Neural cell (in vitro differentiated cells): ENCODE results near the gene ZNF30. TPM values are rescaled to one million over a fixed set of nuclear protein-coding genes. Genes with fewer than 3 reads are reported as not detected.

Source experiments
- H2AFZ ChIP-seq: fragments of 200-600, 300-800 bp; sonication (generic), shearing (Covaris generic); 2 replicates; pipeline ENCODE4 v1.6.0; 2014; ENCODE audit warnings: low read depth, mild to moderate bottlenecking, antibody characterized with exemption, low read length, moderate library complexity
- H3F3A ChIP-seq: fragments of 200-600 bp; shearing (Covaris generic); 2 replicates; pipeline ENCODE4 v1.6.1; 2016; ENCODE audit warnings: mild to moderate bottlenecking, moderate library complexity, mixed read lengths, antibody characterized with exemption, low read length; ENCODE audit not compliant: insufficient read depth, poor library complexity, severe bottlenecking
- H3K27ac ChIP-seq: fragments of 200-600, 300-800 bp; sonication (generic), shearing (Covaris generic); 2 replicates; pipeline ENCODE4 v1.5.1; 2014; ENCODE audit warnings: mild to moderate bottlenecking, low read length, moderate library complexity
- H3K27me3 ChIP-seq: fragments of 300-800, 200-600 bp; sonication (generic), shearing (Covaris generic); 2 replicates; pipeline ENCODE4 v1.6.0; 2014; ENCODE audit warnings: mild to moderate bottlenecking, low read depth, low read length, moderate library complexity; ENCODE audit not compliant: insufficient read depth
- H3K36me3 ChIP-seq: fragments of 300-800, 200-600 bp; sonication (generic), shearing (Covaris generic); 2 replicates; pipeline ENCODE4 v1.5.1; 2014; ENCODE audit warnings: mild to moderate bottlenecking, antibody characterized with exemption, low read length, moderate library complexity; ENCODE audit not compliant: insufficient read depth
- H3K4me2 ChIP-seq: fragments of 300-800, 200-600 bp; sonication (generic), shearing (Covaris generic); 2 replicates; pipeline ENCODE4 v1.6.0; 2014; ENCODE audit warnings: mild to moderate bottlenecking, low read length
- H3K4me3 ChIP-seq: fragments of 300-800, 200-600 bp; sonication (generic), shearing (Covaris generic); 2 replicates; pipeline ENCODE4 v1.5.1; 2014; ENCODE audit warnings: mild to moderate bottlenecking, low read length, moderate library complexity
- H3K79me2 ChIP-seq: fragments of 200-600 bp; shearing (Covaris generic); replicated peaks from 2 replicates; pipeline ENCODE4 v1.6.0; 2014; ENCODE audit warnings: mild to moderate bottlenecking, low read length, moderate library complexity; ENCODE audit not compliant: insufficient read depth
- H3K9ac ChIP-seq: fragments of 300-800, 200-600 bp; sonication (generic), shearing (Covaris generic); 2 replicates; pipeline ENCODE4 v1.6.1; 2016; ENCODE audit warnings: mild to moderate bottlenecking, low read length, mixed read lengths
- H3K9me2 ChIP-seq: fragments of 200-600 bp; shearing (Covaris generic); 2 replicates; pipeline ENCODE4 v1.6.1; 2016; ENCODE audit warnings: mild to moderate bottlenecking, low read length, mixed read lengths; ENCODE audit not compliant: insufficient read depth
- H3K9me3 ChIP-seq: fragments of 200-600, 300-800 bp; sonication (generic), shearing (Covaris generic); 2 replicates; pipeline ENCODE4 v1.6.1; 2016; ENCODE audit warnings: mild to moderate bottlenecking, mixed run types, low read length, moderate library complexity, mixed read lengths
- H4K20me1 ChIP-seq: fragments of 200-600 bp; shearing (Covaris generic); 2 replicates; pipeline ENCODE4 v1.6.1; 2016; ENCODE audit warnings: mild to moderate bottlenecking, mixed run types; ENCODE audit not compliant: insufficient read depth
- CTCF ChIP-seq: fragments of 450-650 bp; IDR thresholded peaks from 2 replicates; pipeline ENCODE4 v1.5.1; 2014; ENCODE audit warnings: antibody characterized with exemption, mild to moderate bottlenecking, moderate library complexity; ENCODE audit not compliant: poor library complexity, severe bottlenecking
- EZH2 ChIP-seq: fragments of 200-600, 300-800 bp; shearing (Covaris generic), sonication (generic); IDR thresholded peaks from 2 replicates; pipeline ENCODE4 v1.6.1; 2014; ENCODE audit warnings: antibody characterized with exemption, low read length, borderline replicate concordance, mild to moderate bottlenecking; ENCODE audit not compliant: insufficient read depth, poor library complexity, severe bottlenecking
- MXI1 ChIP-seq: fragments of 450-650 bp; conservative IDR thresholded peaks from 2 replicates; pipeline ENCODE4 v1.6.1; 2014; ENCODE audit warnings: antibody characterized with exemption, mild to moderate bottlenecking; ENCODE audit not compliant: poor library complexity, severe bottlenecking
- POLR2AphosphoS5 ChIP-seq: IDR thresholded peaks from 2 replicates; pipeline ENCODE4 v1.6.1; 2012
- RAD21 ChIP-seq: fragments of 450-650 bp; conservative IDR thresholded peaks from 2 replicates; pipeline ENCODE4 v1.6.1; 2014; ENCODE audit warnings: antibody characterized with exemption, mild to moderate bottlenecking, moderate library complexity
- SMC3 ChIP-seq: fragments of 450-650 bp; conservative IDR thresholded peaks from 2 replicates; pipeline ENCODE4 v1.6.1; 2014; ENCODE audit warnings: antibody characterized with exemption, mild to moderate bottlenecking, moderate library complexity; ENCODE audit not compliant: poor library complexity
- TAF1 ChIP-seq: IDR thresholded peaks from 2 replicates; pipeline ENCODE4 v1.6.1; 2012; ENCODE audit warnings: low read depth
- polyA plus RNA-seq: library from polyadenylated mRNA; depleted of rRNA; stranded (reverse); fragments of >200 nt; gene quantifications from 2 replicates; pipeline ENCODE4 v1.2.3, GENCODE V29; 2014
- TF ChIP-seq, protein P1 (sequence below): IDR thresholded peaks from 2 replicates; pipeline ENCODE4 v1.6.1; 2012; ENCODE audit warnings: borderline replicate concordance

Gene ZNF30
- polyA plus RNA-seq, 1 donor from 2014 or later = 17.6 TPM

GRCh38 chr19:34960103-34960805 lies 33.6 kb downstream of the ZNF30 start:
- TF ChIP-seq SMC3 (no peak), RAD21 (no peak), EZH2 (no peak)
- TF ChIP-seq, protein P1, sequence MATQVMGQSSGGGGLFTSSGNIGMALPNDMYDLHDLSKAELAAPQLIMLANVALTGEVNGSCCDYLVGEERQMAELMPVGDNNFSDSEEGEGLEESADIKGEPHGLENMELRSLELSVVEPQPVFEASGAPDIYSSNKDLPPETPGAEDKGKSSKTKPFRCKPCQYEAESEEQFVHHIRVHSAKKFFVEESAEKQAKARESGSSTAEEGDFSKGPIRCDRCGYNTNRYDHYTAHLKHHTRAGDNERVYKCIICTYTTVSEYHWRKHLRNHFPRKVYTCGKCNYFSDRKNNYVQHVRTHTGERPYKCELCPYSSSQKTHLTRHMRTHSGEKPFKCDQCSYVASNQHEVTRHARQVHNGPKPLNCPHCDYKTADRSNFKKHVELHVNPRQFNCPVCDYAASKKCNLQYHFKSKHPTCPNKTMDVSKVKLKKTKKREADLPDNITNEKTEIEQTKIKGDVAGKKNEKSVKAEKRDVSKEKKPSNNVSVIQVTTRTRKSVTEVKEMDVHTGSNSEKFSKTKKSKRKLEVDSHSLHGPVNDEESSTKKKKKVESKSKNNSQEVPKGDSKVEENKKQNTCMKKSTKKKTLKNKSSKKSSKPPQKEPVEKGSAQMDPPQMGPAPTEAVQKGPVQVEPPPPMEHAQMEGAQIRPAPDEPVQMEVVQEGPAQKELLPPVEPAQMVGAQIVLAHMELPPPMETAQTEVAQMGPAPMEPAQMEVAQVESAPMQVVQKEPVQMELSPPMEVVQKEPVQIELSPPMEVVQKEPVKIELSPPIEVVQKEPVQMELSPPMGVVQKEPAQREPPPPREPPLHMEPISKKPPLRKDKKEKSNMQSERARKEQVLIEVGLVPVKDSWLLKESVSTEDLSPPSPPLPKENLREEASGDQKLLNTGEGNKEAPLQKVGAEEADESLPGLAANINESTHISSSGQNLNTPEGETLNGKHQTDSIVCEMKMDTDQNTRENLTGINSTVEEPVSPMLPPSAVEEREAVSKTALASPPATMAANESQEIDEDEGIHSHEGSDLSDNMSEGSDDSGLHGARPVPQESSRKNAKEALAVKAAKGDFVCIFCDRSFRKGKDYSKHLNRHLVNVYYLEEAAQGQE = no peak
- Histone ChIP-seq H3K4me2 (no peak overlapping the region), H3K36me3 (peaks cover 35% of the 10 kb centered on the region), H4K20me1 (no peaks in the 10 kb centered on the region), H3K79me2 (peaks cover 6% of the 10 kb centered on the region), H3K9ac (no peak overlapping the region), H3K9me2 (no peaks in the 10 kb centered on the region), H3F3A (no peaks in the 10 kb centered on the region), H3K9me3 (peaks cover 25% of the 10 kb centered on the region), H3K27me3 (no peaks in the 10 kb centered on the region), H2AFZ (no peak overlapping the region), H3K4me3 (no peak overlapping the region), H3K27ac (no peak overlapping the region)

GRCh38 chr19:34960940-34961679 lies 34.4 kb downstream of the ZNF30 start:
- TF ChIP-seq TAF1 (no peak), POLR2AphosphoS5 (no peak)
- Histone ChIP-seq H3K4me3 (no peak overlapping the region), H4K20me1 (no peaks in the 10 kb centered on the region), H3K9me2 (no peaks in the 10 kb centered on the region), H3F3A (no peaks in the 10 kb centered on the region), H3K4me2 (no peak overlapping the region), H2AFZ (no peak overlapping the region), H3K9me3 (peaks cover 21% of the 10 kb centered on the region), H3K27ac (no peak overlapping the region), H3K9ac (no peak overlapping the region), H3K79me2 (peaks cover 6% of the 10 kb centered on the region), H3K36me3 (peaks cover 28% of the 10 kb centered on the region), H3K27me3 (no peaks in the 10 kb centered on the region)

- Histone ChIP-seq H3K4me2 (peak overlapping the region; percentile 89), H3K9me3 (peaks cover 14% of the 10 kb centered on the region), H3K9me2 (no peaks in the 10 kb centered on the region), H3K4me3 (peak overlapping the region; percentile 92), H2AFZ (no peak overlapping the region), H3K9ac (no peak overlapping the region), H3F3A (no peaks in the 10 kb centered on the region), H3K79me2 (peaks cover 6% of the 10 kb centered on the region), H3K27me3 (no peaks in the 10 kb centered on the region), H4K20me1 (no peaks in the 10 kb centered on the region), H3K36me3 (peaks cover 19% of the 10 kb centered on the region), H3K27ac (no peak overlapping the region)
- TF ChIP-seq CTCF (no peak), EZH2 (no peak), MXI1 (no peak)
Observed at GRCh38 chr19:34961775-34962686, 35.3 kb downstream of the ZNF30 start.
